ENCODE data around the gene ST6GALNAC4.

The ST6GALNAC4 gene

GRCh38 chr9:127959841-127960409 is 43.1 kb upstream of the ST6GALNAC4 start:
- FAIRE-seq (no peak), DNase-seq (ENCODE audit: insufficient read length, low spot score) (no peak)
- TF ChIP-seq POLR2AphosphoS5 (IDR thresholded peaks at IDR 0.05; ENCODE audit: low read depth, low read length): no peak
- no peak for TF ChIP-seq POLR2A (IDR thresholded peaks at IDR 0.05; ENCODE audit: low read depth, low read length)
- no peak for TF ChIP-seq POU2F2 (IDR thresholded peaks at IDR 0.05; ENCODE audit: low read depth, low read length)
- no peak for TF ChIP-seq SPI1 (IDR thresholded peaks at IDR 0.05; ENCODE audit: low read depth, low read length)
- no peak for TF ChIP-seq PAX5 (IDR thresholded peaks at IDR 0.05; ENCODE audit: insufficient read depth, low read length, severe bottlenecking)
- TF ChIP-seq TAF1 (IDR thresholded peaks at IDR 0.05; ENCODE audit: low read depth, low read length): no peak

GRCh38 chr9:127959398-127959797 is 42.6 kb upstream of the ST6GALNAC4 start:
- TF ChIP-seq SPI1 (IDR thresholded peaks at IDR 0.05; ENCODE audit: low read depth, low read length): no peak
- TF ChIP-seq POLR2AphosphoS5 (IDR thresholded peaks at IDR 0.05; ENCODE audit: low read depth, low read length): no peak
- no peak for TF ChIP-seq TAF1 (IDR thresholded peaks at IDR 0.05; ENCODE audit: low read depth, low read length)
- TF ChIP-seq POLR2A (IDR thresholded peaks at IDR 0.05; ENCODE audit: low read depth, low read length): no peak
- TF ChIP-seq POU2F2 (IDR thresholded peaks at IDR 0.05; ENCODE audit: low read depth, low read length): no peak
- TF ChIP-seq PAX5 (IDR thresholded peaks at IDR 0.05; ENCODE audit: insufficient read depth, low read length, severe bottlenecking): no peak
- DNase-seq (ENCODE audit: insufficient read length, low spot score) (no peak), FAIRE-seq (no peak)

GRCh38 chr9:127958728-127959127 is 41.9 kb upstream of the ST6GALNAC4 start:
- FAIRE-seq (no peak), DNase-seq (ENCODE audit: insufficient read length, low spot score) (no peak)
- TF ChIP-seq POLR2A (IDR thresholded peaks at IDR 0.05; ENCODE audit: low read depth, low read length) (no peak), POU2F2 (IDR thresholded peaks at IDR 0.05; ENCODE audit: low read depth, low read length) (no peak), TAF1 (IDR thresholded peaks at IDR 0.05; ENCODE audit: low read depth, low read length) (no peak), PAX5 (IDR thresholded peaks at IDR 0.05; ENCODE audit: insufficient read depth, low read length, severe bottlenecking) (no peak), SPI1 (IDR thresholded peaks at IDR 0.05; ENCODE audit: low read depth, low read length) (no peak), POLR2AphosphoS5 (IDR thresholded peaks at IDR 0.05; ENCODE audit: low read depth, low read length) (no peak)

GRCh38 chr9:127955294-127956015 is 38.6 kb upstream of the ST6GALNAC4 start:
- DNase-seq (ENCODE audit: insufficient read length, low spot score) (peak; percentile 82), FAIRE-seq (peak; percentile 75)
- TF ChIP-seq SPI1 (IDR thresholded peaks at IDR 0.05; ENCODE audit: low read depth, low read length) (no peak), PAX5 (IDR thresholded peaks at IDR 0.05; ENCODE audit: insufficient read depth, low read length, severe bottlenecking) (no peak), POLR2AphosphoS5 (IDR thresholded peaks at IDR 0.05; ENCODE audit: low read depth, low read length) (no peak), POU2F2 (IDR thresholded peaks at IDR 0.05; ENCODE audit: low read depth, low read length) (no peak), TAF1 (IDR thresholded peaks at IDR 0.05; ENCODE audit: low read depth, low read length) (no peak), POLR2A (IDR thresholded peaks at IDR 0.05; ENCODE audit: low read depth, low read length) (no peak)

DNA sequence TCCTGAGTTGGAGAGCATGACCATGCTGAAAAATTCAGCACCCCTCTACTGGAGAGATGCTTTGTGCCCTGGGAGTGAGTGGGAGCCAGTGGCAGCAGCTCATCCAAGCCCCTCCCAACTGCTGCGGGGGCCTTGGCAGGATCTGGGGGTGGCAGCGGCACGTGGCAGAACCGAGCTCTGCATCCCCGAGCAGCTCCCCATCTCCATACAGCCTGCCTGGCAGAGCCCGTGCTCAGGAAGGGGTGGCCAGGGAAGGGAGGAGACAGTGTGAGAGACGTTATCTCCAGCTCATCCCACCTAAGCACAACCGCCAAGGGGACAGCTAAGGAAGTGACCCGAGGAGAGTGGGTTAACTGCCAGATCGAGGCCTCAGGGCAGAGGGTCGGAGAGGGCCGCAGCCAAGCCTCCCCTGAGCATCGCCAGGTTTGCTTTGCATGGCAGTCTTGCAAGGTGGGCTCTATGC is 38.0 kb upstream of the ST6GALNAC4 start:
- no peak for TF ChIP-seq SPI1 (IDR thresholded peaks at IDR 0.05; ENCODE audit: low read depth, low read length)
- no peak for TF ChIP-seq POU2F2 (IDR thresholded peaks at IDR 0.05; ENCODE audit: low read depth, low read length)
- TF ChIP-seq POLR2AphosphoS5 (IDR thresholded peaks at IDR 0.05; ENCODE audit: low read depth, low read length): no peak
- TF ChIP-seq TAF1 (IDR thresholded peaks at IDR 0.05; ENCODE audit: low read depth, low read length): no peak
- TF ChIP-seq PAX5 (IDR thresholded peaks at IDR 0.05; ENCODE audit: insufficient read depth, low read length, severe bottlenecking): no peak
- no peak for TF ChIP-seq POLR2A (IDR thresholded peaks at IDR 0.05; ENCODE audit: low read depth, low read length)
- FAIRE-seq (no peak), DNase-seq (ENCODE audit: insufficient read length, low spot score) (no peak)

DNA sequence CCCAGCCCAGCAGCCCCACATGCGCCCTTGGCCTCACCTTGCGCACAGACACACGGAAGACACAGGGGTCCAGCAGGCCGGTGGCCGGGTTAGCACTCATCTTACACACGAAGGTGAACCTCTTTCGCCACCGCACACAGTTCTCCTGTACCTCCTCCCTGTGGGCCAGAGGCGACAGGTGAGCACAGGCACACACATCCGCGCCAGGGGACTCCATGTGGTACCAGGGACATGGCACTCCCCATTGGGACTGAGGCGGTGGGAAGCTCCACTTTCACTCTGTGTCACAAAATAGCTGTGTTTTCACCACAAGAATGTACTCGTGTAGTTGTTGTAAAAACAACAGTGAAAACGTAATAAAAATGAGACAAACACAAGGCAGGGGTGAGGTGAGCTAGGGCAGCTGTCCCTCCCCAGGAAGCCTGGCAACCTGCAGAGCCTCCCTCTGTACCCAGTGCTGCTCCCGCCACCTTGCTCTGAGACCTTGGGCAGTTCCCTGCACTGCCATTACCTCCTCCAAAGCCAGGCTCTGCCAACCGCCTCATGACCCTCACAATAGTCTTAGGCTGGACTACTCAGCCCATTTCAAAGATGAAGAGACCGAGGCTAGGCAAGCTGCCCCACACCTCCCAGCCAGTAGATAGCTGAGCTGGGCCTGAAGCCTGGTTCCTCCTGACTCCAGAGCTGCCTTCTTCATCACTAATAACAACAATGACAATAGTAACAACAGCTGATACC is 37.1 kb upstream of the ST6GALNAC4 start:
- DNase-seq (ENCODE audit: insufficient read length, low spot score) (no peak), FAIRE-seq (no peak)
- TF ChIP-seq PAX5 (IDR thresholded peaks at IDR 0.05; ENCODE audit: insufficient read depth, low read length, severe bottlenecking) (no peak), SPI1 (IDR thresholded peaks at IDR 0.05; ENCODE audit: low read depth, low read length) (no peak), POLR2AphosphoS5 (IDR thresholded peaks at IDR 0.05; ENCODE audit: low read depth, low read length) (no peak), POLR2A (IDR thresholded peaks at IDR 0.05; ENCODE audit: low read depth, low read length) (no peak), TAF1 (IDR thresholded peaks at IDR 0.05; ENCODE audit: low read depth, low read length) (no peak)

DNA sequence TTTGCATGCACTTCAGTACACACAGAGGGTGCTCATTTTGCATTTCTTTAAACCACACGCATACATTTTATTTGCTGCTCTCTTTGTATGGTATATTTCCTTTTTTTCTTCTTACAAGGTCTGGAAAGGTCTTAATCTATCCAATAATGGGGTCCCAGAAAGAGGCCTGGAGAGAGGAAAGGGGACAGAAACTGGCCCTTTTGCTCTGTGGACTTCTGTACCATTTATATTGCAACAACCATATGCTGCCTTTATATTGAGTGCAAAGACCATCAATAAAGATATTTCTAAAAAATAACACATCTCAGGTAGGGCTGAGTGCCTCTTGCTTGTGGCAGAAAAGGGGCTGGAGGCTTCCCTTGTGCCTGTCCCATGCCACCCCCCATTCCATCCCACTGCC is 36.3 kb upstream of the ST6GALNAC4 start:
- FAIRE-seq (no peak), DNase-seq (ENCODE audit: insufficient read length, low spot score) (no peak)
- TF ChIP-seq POLR2AphosphoS5 (IDR thresholded peaks at IDR 0.05; ENCODE audit: low read depth, low read length) (no peak), POU2F2 (IDR thresholded peaks at IDR 0.05; ENCODE audit: low read depth, low read length) (no peak), PAX5 (IDR thresholded peaks at IDR 0.05; ENCODE audit: insufficient read depth, low read length, severe bottlenecking) (no peak), SPI1 (IDR thresholded peaks at IDR 0.05; ENCODE audit: low read depth, low read length) (no peak), TAF1 (IDR thresholded peaks at IDR 0.05; ENCODE audit: low read depth, low read length) (no peak), POLR2A (IDR thresholded peaks at IDR 0.05; ENCODE audit: low read depth, low read length) (no peak)

- TF ChIP-seq POU2F2 (IDR thresholded peaks at IDR 0.05; ENCODE audit: low read depth, low read length) (no peak), TAF1 (IDR thresholded peaks at IDR 0.05; ENCODE audit: low read depth, low read length) (no peak), POLR2A (IDR thresholded peaks at IDR 0.05; ENCODE audit: low read depth, low read length) (no peak), POLR2AphosphoS5 (IDR thresholded peaks at IDR 0.05; ENCODE audit: low read depth, low read length) (no peak), SPI1 (IDR thresholded peaks at IDR 0.05; ENCODE audit: low read depth, low read length) (no peak), PAX5 (IDR thresholded peaks at IDR 0.05; ENCODE audit: insufficient read depth, low read length, severe bottlenecking) (no peak)
- FAIRE-seq: no peak
Observed at GRCh38 chr9:127950513-127951289, 33.9 kb upstream of the ST6GALNAC4 start.

More at GRCh38 chr9:127950513-127951289, 33.9 kb upstream of the ST6GALNAC4 start:
- DNase-seq (ENCODE audit: insufficient read length, low spot score): no peak
